Bronchial epithelial cell (primary cell): ENCODE results near the gene TANK. TPM values are rescaled to one million over a fixed set of nuclear protein-coding genes. Genes with fewer than 3 reads are reported as not detected.

Experiments used
- DNase-seq: peaks from one replicate; pipeline ENCODE4 v3.0.0-alpha.2; 2010; ENCODE audit warnings: low read depth
- FAIRE-seq: peaks from 2 replicates; lab custom pipeline; 2011; peaks lifted over from hg19 to GRCh38; lab: Jason Lieb, UNC
- H3K27me3 ChIP-seq: 2 replicates; pipeline ENCODE4 v1.5.1; 2011; ENCODE audit warnings: low read length; ENCODE audit not compliant: control insufficient read depth, insufficient read depth
- H3K36me3 ChIP-seq: 2 replicates; pipeline ENCODE4 v1.5.1; 2011; ENCODE audit warnings: low read length; ENCODE audit not compliant: control insufficient read depth, insufficient read depth
- H3K4me3 ChIP-seq: 2 replicates; pipeline ENCODE4 v1.5.1; 2011; ENCODE audit warnings: mild to moderate bottlenecking, low read depth, low read length, control low read depth
- CTCF ChIP-seq: IDR thresholded peaks from 2 replicates; pipeline ENCODE4 v1.5.1; 2011; ENCODE audit warnings: mild to moderate bottlenecking, moderate library complexity, low read length, control low read depth, inconsistent platforms; ENCODE audit not compliant: insufficient read depth, severe bottlenecking
- total RNA-seq: library from RNA; depleted of rRNA; stranded (reverse); fragments of >200 nt; gene quantifications from 2 replicates; pipeline ENCODE4 v1.2.1, GENCODE V29; 2014

Gene TANK
- total RNA-seq, 1 donor from 2014 or later, result 43.2 TPM

- DNase-seq, result no peak
- no peak for FAIRE-seq
- Histone ChIP-seq H3K36me3 (no peaks in the 10 kb centered on the region), H3K27me3 (no peaks in the 10 kb centered on the region), H3K4me3 (no peak overlapping the region)
- TF ChIP-seq CTCF, result no peak
Observed at GRCh38 chr2:161120775-161121174, 39.5 kb upstream of the TANK start.

DNA sequence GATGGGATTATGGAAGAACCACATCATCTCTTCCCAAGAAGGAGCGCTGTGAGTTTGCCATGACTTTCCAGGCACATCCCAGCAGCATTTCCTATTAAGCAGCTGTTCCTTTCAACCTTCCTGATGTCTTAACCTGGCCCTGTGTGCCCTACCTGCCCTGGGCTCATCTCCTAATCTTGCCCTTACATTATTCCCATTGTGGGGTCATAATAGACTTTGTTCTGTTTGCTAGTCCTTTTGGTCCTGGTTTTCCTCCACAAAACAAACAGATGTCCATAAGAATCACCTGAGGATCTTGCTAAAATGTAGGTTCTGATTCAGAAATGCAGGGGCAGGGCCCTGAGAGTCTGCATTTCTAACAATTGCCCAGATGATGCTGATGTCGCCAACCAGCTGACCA, 38.6 kb upstream of the TANK start:
- DNase-seq (no peak), FAIRE-seq (no peak)
- Histone ChIP-seq H3K27me3 (no peaks in the 10 kb centered on the region), H3K36me3 (no peaks in the 10 kb centered on the region), H3K4me3 (no peak overlapping the region)
- TF ChIP-seq CTCF, result no peak

DNA sequence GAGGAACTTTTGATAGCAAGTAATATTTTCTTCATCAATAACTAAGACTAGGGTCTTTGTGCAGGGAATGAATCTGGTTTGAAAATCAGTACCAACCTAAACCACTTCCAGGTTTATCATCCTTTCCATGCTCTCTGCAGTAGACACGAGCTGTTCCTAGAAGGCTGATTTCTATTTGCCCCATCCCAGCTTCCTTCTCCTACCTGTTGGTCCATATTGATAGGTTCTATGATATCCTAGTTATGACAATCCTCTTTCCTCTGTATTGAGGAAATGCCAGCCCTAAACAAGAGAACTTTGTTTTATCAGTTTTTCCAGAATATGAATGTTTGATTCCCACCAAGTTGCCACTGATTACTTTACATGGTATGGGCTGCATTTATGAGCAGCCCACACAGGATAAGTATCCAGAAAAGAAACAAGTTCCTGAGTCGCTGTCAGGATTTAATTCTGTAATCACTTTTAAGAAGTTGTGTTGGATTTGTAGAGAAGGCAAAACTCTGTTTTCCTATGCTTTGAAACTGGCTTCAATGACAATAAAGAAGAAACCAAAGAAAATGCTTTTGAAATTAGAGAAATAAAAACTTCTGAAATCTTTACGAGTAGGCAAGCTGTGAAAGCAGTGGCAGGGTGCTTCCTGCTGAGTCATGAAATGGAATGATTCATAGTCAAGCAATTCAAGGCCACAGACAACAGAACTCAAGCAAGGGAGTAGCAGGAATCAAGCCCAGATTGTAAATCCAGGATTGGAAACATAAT, 37.3 kb upstream of the TANK start:
- H3K36me3 ChIP-seq, result no peaks in the 10 kb centered on the region
- no peaks in the 10 kb centered on the region for H3K27me3 ChIP-seq
- FAIRE-seq (no peak), DNase-seq (peak; percentile 93)
- TF ChIP-seq CTCF, result no peak
- H3K4me3 ChIP-seq, result no peak overlapping the region

- FAIRE-seq (no peak), DNase-seq (peak; percentile 94)
- H3K36me3 ChIP-seq, result no peaks in the 10 kb centered on the region
- no peak for TF ChIP-seq CTCF
- H3K4me3 ChIP-seq, result no peak overlapping the region
- no peaks in the 10 kb centered on the region for H3K27me3 ChIP-seq
Observed at GRCh38 chr2:161123531-161124030, 36.6 kb upstream of the TANK start.

- Histone ChIP-seq H3K27me3 (no peaks in the 10 kb centered on the region), H3K36me3 (no peaks in the 10 kb centered on the region), H3K4me3 (no peak overlapping the region)
- no peak for TF ChIP-seq CTCF
- FAIRE-seq (no peak), DNase-seq (no peak)
Observed at GRCh38 chr2:161124201-161124600, 36.0 kb upstream of the TANK start.
